HPDE6-E6E7 (cell line): ENCODE measurements around the gene CCDC71.

Source experiments
- DNase-seq: peaks from one replicate; pipeline ENCODE4 v3.0.0; 2011; ENCODE audit warnings: missing footprints; ENCODE audit errors: extremely low spot score

The CCDC71 gene

GRCh38 chr3:49170744-49171118 is 4.6 kb upstream of the CCDC71 start:
- DNase-seq = no peak

- DNase-seq = no peak
These were observed 823 bp upstream of the CCDC71 start for GRCh38 chr3:49166752-49167556.

GRCh38 chr3:49164983-49165720 is 979 bp downstream of the CCDC71 start:
- no peak for DNase-seq

GRCh38 chr3:49163609-49164008 is 2.5 kb downstream of the CCDC71 start:
- no peak for DNase-seq

GRCh38 chr3:49162751-49163419 is 3.2 kb downstream of the CCDC71 start:
- no peak for DNase-seq

- no peak for DNase-seq
These were observed 4.2 kb downstream of the CCDC71 start for GRCh38 chr3:49161808-49162530.

GRCh38 chr3:49161197-49161596 is 4.9 kb downstream of the CCDC71 start:
- no peak for DNase-seq

GRCh38 chr3:49158792-49159191 is 7.3 kb downstream of the CCDC71 start:
- no peak for DNase-seq

GRCh38 chr3:49158103-49158709 is 7.9 kb downstream of the CCDC71 start:
- DNase-seq = no peak

- no peak for DNase-seq
These were observed 8.8 kb downstream of the CCDC71 start for GRCh38 chr3:49157289-49157688.

GRCh38 chr3:49153349-49153912 is 12.7 kb downstream of the CCDC71 start:
- DNase-seq = no peak

- DNase-seq = no peak
These were observed 14.5 kb downstream of the CCDC71 start for GRCh38 chr3:49151610-49152009.

GRCh38 chr3:49148159-49148558 is 18.0 kb downstream of the CCDC71 start:
- no peak for DNase-seq

GRCh38 chr3:49140080-49140479 is 26.1 kb downstream of the CCDC71 start:
- DNase-seq = no peak

GRCh38 chr3:49135499-49135898 is 30.6 kb downstream of the CCDC71 start:
- DNase-seq = no peak

- no peak for DNase-seq
These were observed 31.5 kb downstream of the CCDC71 start for GRCh38 chr3:49134471-49135265.

GRCh38 chr3:49133226-49133951 is 32.7 kb downstream of the CCDC71 start:
- peak; percentile 54 for DNase-seq

- no peak for DNase-seq
These were observed 33.5 kb downstream of the CCDC71 start, which contains the start of gene LAMB2 for GRCh38 chr3:49132437-49133225. LAMB2 (minus strand) TSS chr3:49133050; CDS start chr3:49132867, 183 bp downstream.

- no peak for DNase-seq
These were observed 34.1 kb downstream of the CCDC71 start for GRCh38 chr3:49132073-49132436.
